HCT116 (cell line): ENCODE measurements around the gene PGM2. TPM values are rescaled to one million over a fixed set of nuclear protein-coding genes. Genes with fewer than 3 reads are reported as not detected.
A peak's percentile ranks its signal among the peaks of the same experiment; 100 is the strongest.

ENCODE experiments used
- ATAC-seq: fragments of 200-7000 bp; cut with Tn5 transposase; 2 replicates; pipeline ENCODE4 v1.9.1; 2020; ENCODE audit warnings: mild to moderate bottlenecking, moderate library complexity
- BruUV-seq: library from RNA; stranded (reverse); fragments of 400-500 nt; replicated peaks from 2 replicates; lab custom pipeline; 2021; lab: Mats Ljungman, UMichigan
- CTCF ChIA-PET: fragments of 300-600 bp; sonication (Branson Sonifier 250); formaldehyde crosslinking; loops from one replicate; lab custom pipeline; 2021; ENCODE audit warnings: antibody characterized with exemption; lab: Charles Lee
- POLR2A ChIA-PET: fragments of 300-600, 350-600 bp; sonication (Branson Sonifier 250); formaldehyde crosslinking; loops from one replicate; lab custom pipeline; 2021; ENCODE audit warnings: antibody characterized with exemption; lab: Charles Lee
- RAD21 ChIA-PET, 2 experiments: fragments of 300-600 bp; sonication (Branson Sonifier 250); formaldehyde crosslinking; loops; one replicate each; lab custom pipeline; 2023; ENCODE audit warnings: low total read pairs in 2 of 2; ENCODE audit not compliant: uncharacterized antibody in 2 of 2, unreplicated experiment in 2 of 2, low non-redundant PET in 1 of 2; lab: Charles Lee
- DNase-seq: peaks from one replicate; pipeline ENCODE4 v3.0.0-alpha.2; 2010; ENCODE audit warnings: low read depth, low spot score
- H2AFZ ChIP-seq: fragments of 200-600 bp; shearing (Covaris generic), sonication (generic); 2 replicates; pipeline ENCODE4 v1.6.1; 2017; ENCODE audit warnings: low read depth, mixed run types, mixed read lengths, antibody characterized with exemption, low read length; ENCODE audit not compliant: poor library complexity, severe bottlenecking
- H3K27ac ChIP-seq: 2 replicates; pipeline ENCODE4 v1.5.1; 2012; ENCODE audit warnings: low read depth, low read length
- H3K27me3 ChIP-seq: fragments of 200-600 bp; sonication (generic); 2 replicates; pipeline ENCODE4 v1.6.1; 2016; ENCODE audit warnings: mixed run types, low read length, mixed read lengths; ENCODE audit not compliant: insufficient read depth
- H3K36me3 ChIP-seq, 2 experiments: fragments of 200-500 bp in 1 of 2; fragments of 200-600 bp in 1 of 2; sonication (Bioruptor generic) in 1 of 2; sonication (generic) in 1 of 2; 2 replicates each; pipeline versions ENCODE4 v1.5.1 to v1.6.1; 2014 to 2016; ENCODE audit warnings: low read length in 2 of 2, inconsistent platforms in 1 of 2, mixed read lengths in 1 of 2, mixed run types in 1 of 2; ENCODE audit not compliant: insufficient read depth in 2 of 2, control insufficient read depth in 1 of 2
- H3K4me1 ChIP-seq, 2 experiments: fragments of 200-600 bp in 1 of 2; sonication (generic) in 1 of 2; 2 replicates each; pipeline versions ENCODE4 v1.5.1 to v1.6.1; 2012 to 2017; ENCODE audit warnings: low read length in 2 of 2, inconsistent platforms in 1 of 2, mild to moderate bottlenecking in 1 of 2, mixed read lengths in 1 of 2, mixed run types in 1 of 2, moderate library complexity in 1 of 2; ENCODE audit not compliant: insufficient read depth in 2 of 2, control insufficient read depth in 1 of 2
- H3K4me2 ChIP-seq: fragments of 200-600 bp; sonication (generic); 2 replicates; pipeline ENCODE4 v1.6.1; 2017; ENCODE audit warnings: mixed run types, low read length, mixed read lengths
- H3K4me3 ChIP-seq, 2 experiments: fragments of 200-600 bp in 1 of 2; sonication (generic) in 1 of 2; replicated peaks in 1 of 2; 2 replicates each; pipeline ENCODE4 v1.5.1; 2011 to 2016; ENCODE audit warnings: low read length in 2 of 2, control low read depth in 1 of 2, low read depth in 1 of 2, mild to moderate bottlenecking in 1 of 2, mixed read lengths in 1 of 2, mixed run types in 1 of 2
- H3K79me2 ChIP-seq: fragments of 200-600 bp; sonication (generic); 2 replicates; pipeline ENCODE4 v1.6.1; 2017; ENCODE audit warnings: mild to moderate bottlenecking, mixed run types, low read length, moderate library complexity, mixed read lengths; ENCODE audit not compliant: insufficient read depth
- H3K9ac ChIP-seq: fragments of 200-600 bp; sonication (generic); 2 replicates; pipeline ENCODE4 v1.6.1; 2016; ENCODE audit warnings: low read length, mixed read lengths
- H3K9me2 ChIP-seq: fragments of 200-600 bp; sonication (generic), shearing (Covaris generic); 2 replicates; pipeline ENCODE4 v1.6.1; 2017; ENCODE audit warnings: mixed run types, mild to moderate bottlenecking, moderate library complexity; ENCODE audit not compliant: insufficient read depth
- H3K9me3 ChIP-seq, 2 experiments: fragments of 200-500 bp in 1 of 2; fragments of 200-600 bp in 1 of 2; sonication (Bioruptor generic) in 1 of 2; sonication (generic) in 1 of 2; 2 replicates each; pipeline ENCODE4 v1.6.1; 2014 to 2017; ENCODE audit warnings: low read length in 2 of 2, mixed read lengths in 2 of 2, inconsistent platforms in 1 of 2, low read depth in 1 of 2, mild to moderate bottlenecking in 1 of 2, mixed run types in 1 of 2, moderate library complexity in 1 of 2; ENCODE audit not compliant: control insufficient read depth in 1 of 2, insufficient read depth in 1 of 2
- H4K20me1 ChIP-seq: fragments of 200-600 bp; sonication (generic), shearing (Covaris generic); 2 replicates; pipeline ENCODE4 v1.6.1; 2017; ENCODE audit warnings: mixed run types, mild to moderate bottlenecking, moderate library complexity; ENCODE audit not compliant: insufficient read depth
- CEBPB ChIP-seq: IDR thresholded peaks from 2 replicates; pipeline ENCODE4 v1.6.1; 2012; ENCODE audit warnings: low read depth
- EGR1 ChIP-seq: IDR thresholded peaks from 2 replicates; pipeline ENCODE4 v1.6.1; 2012; ENCODE audit warnings: low read depth
- EZH2 ChIP-seq: fragments of 200-600 bp; sonication (generic); IDR thresholded peaks from 2 replicates; pipeline ENCODE4 v1.6.1; 2017; ENCODE audit warnings: antibody characterized with exemption, mixed run types
- FOSL1 ChIP-seq: IDR thresholded peaks from 2 replicates; pipeline ENCODE4 v1.6.1; 2012; ENCODE audit warnings: low read depth
- JUND ChIP-seq: IDR thresholded peaks from 2 replicates; pipeline ENCODE4 v1.6.1; 2012
- MAX ChIP-seq: IDR thresholded peaks from 2 replicates; pipeline ENCODE4 v1.6.1; 2012
- POLR2A ChIP-seq: IDR thresholded peaks from 2 replicates; pipeline ENCODE4 v1.7.0; 2011; ENCODE audit warnings: borderline replicate concordance; ENCODE audit not compliant: insufficient read depth, insufficient read length; ENCODE audit errors: extremely low read depth
- RAD21 ChIP-seq: IDR thresholded peaks from 2 replicates; pipeline ENCODE4 v1.6.1; 2012; ENCODE audit warnings: low read depth, mild to moderate bottlenecking
- SIN3A ChIP-seq: IDR thresholded peaks from 2 replicates; pipeline ENCODE4 v1.6.1; 2012; ENCODE audit warnings: low read depth
- SP1 ChIP-seq: IDR thresholded peaks from 2 replicates; pipeline ENCODE4 v1.6.1; 2012; ENCODE audit warnings: low read depth
- SRF ChIP-seq: IDR thresholded peaks from 2 replicates; pipeline ENCODE4 v1.6.1; 2012; ENCODE audit warnings: low read depth
- TCF7L2 ChIP-seq: IDR thresholded peaks from 2 replicates; pipeline ENCODE4 v1.7.0; 2011; ENCODE audit warnings: borderline replicate concordance, inconsistent platforms; ENCODE audit not compliant: insufficient read depth, insufficient read length; ENCODE audit errors: extremely low read depth
- YY1 ChIP-seq: IDR thresholded peaks from 2 replicates; pipeline ENCODE4 v1.6.1; 2011; ENCODE audit warnings: low read length, low read depth, moderate library complexity, mild to moderate bottlenecking; ENCODE audit not compliant: insufficient replicate concordance; ENCODE audit errors: extremely low read depth
- ZNF274 ChIP-seq: fragments of 200-500 bp; sonication (Bioruptor generic); IDR thresholded peaks from 2 replicates; pipeline ENCODE4 v1.6.1; 2014; ENCODE audit warnings: mild to moderate bottlenecking, low read depth, low read length, inconsistent platforms
- intact Hi-C: fragments of 100-400 bp; cut with micrococcal nuclease; formaldehyde crosslinking; loops from 2 replicates; pipeline ENCODE4 v1.10.0; 2022
- total RNA-seq: library from RNA; stranded (reverse); gene quantifications from one replicate; pipeline ENCODE4 v1.2.1, GENCODE V29; 2021; ENCODE audit not compliant: unreplicated experiment
- TF ChIP-seq, protein P1 (sequence below): IDR thresholded peaks from 2 replicates; pipeline ENCODE4 v1.6.1; 2012; ENCODE audit warnings: low read depth
- TF ChIP-seq, protein P2 (sequence below): IDR thresholded peaks from 2 replicates; pipeline ENCODE4 v1.6.1; 2011; ENCODE audit warnings: mild to moderate bottlenecking, low read length, moderate library complexity; ENCODE audit not compliant: insufficient replicate concordance; ENCODE audit errors: extremely low read depth

Gene PGM2
- total RNA-seq, 1 experiment from 2014 or later: 48.6 TPM

GRCh38 chr4:37890801-37891259, 64.3 kb downstream of the PGM2 start, which contains the start of gene TBC1D1:
TBC1D1 (plus strand) TSS chr4:37891084; CDS start chr4:37902096, 11,012 bp downstream.
- H3K9ac ChIP-seq: peak within 1 kb of the TSS; percentile 65
- peak within 1 kb of the TSS; percentile 54 for H2AFZ ChIP-seq
- H3K27ac ChIP-seq: peak within 1 kb of the TSS; percentile 52; the same call in 1 of the 2 replicates
- ChIA-PET POLR2A (no interaction called here), RAD21 (no interaction called here), CTCF (no interaction called here)
- ATAC-seq (peak; percentile 79), DNase-seq (no peak)
- no TSS peak for BruUV-seq
- H3K4me2 ChIP-seq: peak within 1 kb of the TSS; percentile 83
- no peaks in the 10 kb centered on the region for H3K27me3 ChIP-seq
- intact Hi-C loops: no loop called here
- H3K79me2 ChIP-seq: no peaks in the 10 kb centered on the region
- H3K4me3 ChIP-seq: peak within 1 kb of the TSS; percentile 57 to 73
- no peaks in the 10 kb centered on the region for H4K20me1 ChIP-seq
- no peaks in the 10 kb centered on the region for H3K9me2 ChIP-seq
- H3K9me3 ChIP-seq: no peaks in the 10 kb centered on the region
- no peak for TF ChIP-seq EZH2
- TF ChIP-seq YY1: no peak
- no peak for TF ChIP-seq CEBPB
- TF ChIP-seq EGR1: no peak
- no peak for TF ChIP-seq RAD21
- no peak for TF ChIP-seq SRF
- no peak for TF ChIP-seq MAX
- TF ChIP-seq, protein P1, sequence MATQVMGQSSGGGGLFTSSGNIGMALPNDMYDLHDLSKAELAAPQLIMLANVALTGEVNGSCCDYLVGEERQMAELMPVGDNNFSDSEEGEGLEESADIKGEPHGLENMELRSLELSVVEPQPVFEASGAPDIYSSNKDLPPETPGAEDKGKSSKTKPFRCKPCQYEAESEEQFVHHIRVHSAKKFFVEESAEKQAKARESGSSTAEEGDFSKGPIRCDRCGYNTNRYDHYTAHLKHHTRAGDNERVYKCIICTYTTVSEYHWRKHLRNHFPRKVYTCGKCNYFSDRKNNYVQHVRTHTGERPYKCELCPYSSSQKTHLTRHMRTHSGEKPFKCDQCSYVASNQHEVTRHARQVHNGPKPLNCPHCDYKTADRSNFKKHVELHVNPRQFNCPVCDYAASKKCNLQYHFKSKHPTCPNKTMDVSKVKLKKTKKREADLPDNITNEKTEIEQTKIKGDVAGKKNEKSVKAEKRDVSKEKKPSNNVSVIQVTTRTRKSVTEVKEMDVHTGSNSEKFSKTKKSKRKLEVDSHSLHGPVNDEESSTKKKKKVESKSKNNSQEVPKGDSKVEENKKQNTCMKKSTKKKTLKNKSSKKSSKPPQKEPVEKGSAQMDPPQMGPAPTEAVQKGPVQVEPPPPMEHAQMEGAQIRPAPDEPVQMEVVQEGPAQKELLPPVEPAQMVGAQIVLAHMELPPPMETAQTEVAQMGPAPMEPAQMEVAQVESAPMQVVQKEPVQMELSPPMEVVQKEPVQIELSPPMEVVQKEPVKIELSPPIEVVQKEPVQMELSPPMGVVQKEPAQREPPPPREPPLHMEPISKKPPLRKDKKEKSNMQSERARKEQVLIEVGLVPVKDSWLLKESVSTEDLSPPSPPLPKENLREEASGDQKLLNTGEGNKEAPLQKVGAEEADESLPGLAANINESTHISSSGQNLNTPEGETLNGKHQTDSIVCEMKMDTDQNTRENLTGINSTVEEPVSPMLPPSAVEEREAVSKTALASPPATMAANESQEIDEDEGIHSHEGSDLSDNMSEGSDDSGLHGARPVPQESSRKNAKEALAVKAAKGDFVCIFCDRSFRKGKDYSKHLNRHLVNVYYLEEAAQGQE: no peak
- no peak for TF ChIP-seq SP1
- TF ChIP-seq ZNF274: no peak
- no peak for TF ChIP-seq JUND
- TF ChIP-seq SIN3A: no peak
- no peak for TF ChIP-seq TCF7L2
- TF ChIP-seq FOSL1: no peak
- TF ChIP-seq POLR2A: no peak
- TF ChIP-seq, protein P2, sequence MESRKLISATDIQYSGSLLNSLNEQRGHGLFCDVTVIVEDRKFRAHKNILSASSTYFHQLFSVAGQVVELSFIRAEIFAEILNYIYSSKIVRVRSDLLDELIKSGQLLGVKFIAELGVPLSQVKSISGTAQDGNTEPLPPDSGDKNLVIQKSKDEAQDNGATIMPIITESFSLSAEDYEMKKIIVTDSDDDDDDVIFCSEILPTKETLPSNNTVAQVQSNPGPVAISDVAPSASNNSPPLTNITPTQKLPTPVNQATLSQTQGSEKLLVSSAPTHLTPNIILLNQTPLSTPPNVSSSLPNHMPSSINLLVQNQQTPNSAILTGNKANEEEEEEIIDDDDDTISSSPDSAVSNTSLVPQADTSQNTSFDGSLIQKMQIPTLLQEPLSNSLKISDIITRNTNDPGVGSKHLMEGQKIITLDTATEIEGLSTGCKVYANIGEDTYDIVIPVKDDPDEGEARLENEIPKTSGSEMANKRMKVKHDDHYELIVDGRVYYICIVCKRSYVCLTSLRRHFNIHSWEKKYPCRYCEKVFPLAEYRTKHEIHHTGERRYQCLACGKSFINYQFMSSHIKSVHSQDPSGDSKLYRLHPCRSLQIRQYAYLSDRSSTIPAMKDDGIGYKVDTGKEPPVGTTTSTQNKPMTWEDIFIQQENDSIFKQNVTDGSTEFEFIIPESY: no peak
- peaks cover 4 to 13% of the 10 kb centered on the region in 2 experiments; a peak in 2 of 4 replicates for H3K4me1 ChIP-seq
- H3K36me3 ChIP-seq: 0 out of 4 replicates have a peak, but pooled peaks cover 0 to 2% of the 10 kb centered on the region in 2 experiments
